ENCODE results near the gene HOXC5.
"Not testable (repeated sequence)": the region's sequence is repeated elsewhere in the genome, so short reads cannot be mapped to it uniquely, and the experiment has no call there.

HOXC5 gene

GRCh38 chr12:54066408-54066807 lies 33.6 kb downstream of the HOXC5 start:
- DNase-seq (ENCODE audit: low read depth in 2 of 2), result no peak

GRCh38 chr12:54068418-54069070 lies 35.7 kb downstream of the HOXC5 start:
- no peak for DNase-seq (ENCODE audit: low read depth in 2 of 2)

GRCh38 chr12:54071942-54072341 lies 39.1 kb downstream of the HOXC5 start:
- no peak for DNase-seq (ENCODE audit: low read depth in 2 of 2)

GRCh38 chr12:54074308-54074707 lies 41.5 kb downstream of the HOXC5 start:
- no peak for DNase-seq (ENCODE audit: low read depth in 2 of 2)

- DNase-seq (ENCODE audit: low read depth in 2 of 2), result no peak
Measured at GRCh38 chr12:54075409-54075808, 42.6 kb downstream of the HOXC5 start.

- no peak for DNase-seq (ENCODE audit: low read depth in 2 of 2)
Measured at GRCh38 chr12:54075974-54076373, 43.1 kb downstream of the HOXC5 start.

- DNase-seq (ENCODE audit: low read depth in 2 of 2), result not testable (repeated sequence)
Measured at GRCh38 chr12:54077843-54078242, 45.0 kb downstream of the HOXC5 start.

- not testable (repeated sequence) for DNase-seq (ENCODE audit: low read depth in 2 of 2)
Measured at GRCh38 chr12:54079115-54079514, 46.3 kb downstream of the HOXC5 start.

GRCh38 chr12:54080008-54080924 lies 47.4 kb downstream of the HOXC5 start:
- not testable (repeated sequence) for DNase-seq (ENCODE audit: low read depth in 2 of 2)

- peak; percentile 8 to 11 for DNase-seq (ENCODE audit: low read depth in 2 of 2)
Measured at GRCh38 chr12:54081053-54081514, 48.2 kb downstream of the HOXC5 start.

GRCh38 chr12:54081581-54082396 lies 48.9 kb downstream of the HOXC5 start:
- DNase-seq (ENCODE audit: low read depth in 2 of 2), result not testable (repeated sequence)

GRCh38 chr12:54082397-54082892 lies 49.6 kb downstream of the HOXC5 start:
- peak; percentile 20 to 45 for DNase-seq (ENCODE audit: low read depth in 2 of 2)
